Measurements from ENCODE around the gene NUP35.

NUP35 gene, protein sequence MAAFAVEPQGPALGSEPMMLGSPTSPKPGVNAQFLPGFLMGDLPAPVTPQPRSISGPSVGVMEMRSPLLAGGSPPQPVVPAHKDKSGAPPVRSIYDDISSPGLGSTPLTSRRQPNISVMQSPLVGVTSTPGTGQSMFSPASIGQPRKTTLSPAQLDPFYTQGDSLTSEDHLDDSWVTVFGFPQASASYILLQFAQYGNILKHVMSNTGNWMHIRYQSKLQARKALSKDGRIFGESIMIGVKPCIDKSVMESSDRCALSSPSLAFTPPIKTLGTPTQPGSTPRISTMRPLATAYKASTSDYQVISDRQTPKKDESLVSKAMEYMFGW

DNA sequence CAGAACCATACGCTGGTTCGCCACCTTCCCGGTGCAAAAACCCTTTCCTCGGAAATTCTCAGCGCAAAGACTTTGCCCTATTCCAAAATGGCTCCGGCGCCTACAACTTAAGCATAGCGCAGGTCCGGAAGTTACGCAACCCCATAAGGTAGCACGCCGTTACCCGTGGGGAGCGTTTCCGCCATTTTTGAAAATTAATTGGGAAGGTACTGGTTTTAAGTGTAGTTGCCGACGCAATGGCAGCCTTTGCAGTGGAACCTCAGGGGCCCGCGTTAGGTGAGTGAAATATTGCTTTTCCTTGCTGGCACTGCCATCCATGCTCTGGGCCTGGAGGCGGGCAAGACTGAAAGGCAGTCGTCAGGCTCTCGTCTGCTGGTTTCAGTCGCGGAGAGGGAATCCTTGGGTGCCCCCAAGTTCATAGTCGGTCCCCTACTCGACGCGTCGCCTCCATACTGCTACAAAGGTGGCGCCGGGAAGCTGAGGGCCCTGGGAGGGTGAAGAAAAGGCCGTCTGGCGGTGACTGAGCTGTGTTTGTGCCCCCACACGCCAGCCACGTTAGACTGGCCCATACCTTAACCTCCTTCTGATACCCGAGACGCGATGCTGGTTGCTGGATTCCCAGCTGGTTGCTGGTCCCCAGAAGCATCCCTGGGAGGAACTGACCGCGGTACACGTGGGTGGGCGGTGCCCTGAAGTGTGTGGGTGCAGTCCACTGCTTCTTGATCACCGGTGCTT is at the start of gene NUP35:
Gene NUP35 (plus strand): TSS at position 222 of the 735 bp plus-strand sequence. CDS start 15 bp downstream, at position 237.
- TF ChIP-seq, protein P1, sequence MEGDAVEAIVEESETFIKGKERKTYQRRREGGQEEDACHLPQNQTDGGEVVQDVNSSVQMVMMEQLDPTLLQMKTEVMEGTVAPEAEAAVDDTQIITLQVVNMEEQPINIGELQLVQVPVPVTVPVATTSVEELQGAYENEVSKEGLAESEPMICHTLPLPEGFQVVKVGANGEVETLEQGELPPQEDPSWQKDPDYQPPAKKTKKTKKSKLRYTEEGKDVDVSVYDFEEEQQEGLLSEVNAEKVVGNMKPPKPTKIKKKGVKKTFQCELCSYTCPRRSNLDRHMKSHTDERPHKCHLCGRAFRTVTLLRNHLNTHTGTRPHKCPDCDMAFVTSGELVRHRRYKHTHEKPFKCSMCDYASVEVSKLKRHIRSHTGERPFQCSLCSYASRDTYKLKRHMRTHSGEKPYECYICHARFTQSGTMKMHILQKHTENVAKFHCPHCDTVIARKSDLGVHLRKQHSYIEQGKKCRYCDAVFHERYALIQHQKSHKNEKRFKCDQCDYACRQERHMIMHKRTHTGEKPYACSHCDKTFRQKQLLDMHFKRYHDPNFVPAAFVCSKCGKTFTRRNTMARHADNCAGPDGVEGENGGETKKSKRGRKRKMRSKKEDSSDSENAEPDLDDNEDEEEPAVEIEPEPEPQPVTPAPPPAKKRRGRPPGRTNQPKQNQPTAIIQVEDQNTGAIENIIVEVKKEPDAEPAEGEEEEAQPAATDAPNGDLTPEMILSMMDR (conservative IDR thresholded peaks at IDR 0.05; ENCODE audit: low read depth), result no peak
- DNase-seq (ENCODE audit: low spot score), result peak; percentile 79
- ChIA-PET CTCF (interaction anchor here (0.6 kb wide), 1 partner anchor 17 kb away, joined by 3 read pairs; no protein-coding TSS in a partner anchor), POLR2A (ENCODE audit: low non-redundant PET) (no interaction called here)
- H3K27ac ChIP-seq, result peak within 1 kb of the TSS; percentile 97

DNA sequence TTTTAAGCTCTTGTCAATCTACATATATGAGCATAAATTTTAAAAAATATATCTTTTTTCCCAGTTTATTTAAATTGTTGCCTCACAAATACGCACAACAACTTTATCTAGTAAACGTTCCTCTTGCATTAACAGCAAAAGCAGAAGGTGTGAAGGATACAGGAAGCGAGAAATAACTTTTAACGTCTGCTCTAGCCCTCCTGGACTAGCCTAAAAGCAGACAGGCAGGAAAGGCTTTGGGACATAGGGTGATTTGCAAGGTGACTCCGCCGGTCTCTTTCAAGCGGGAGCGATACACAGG is 46.1 kb upstream of the NUP35 start:
- ChIA-PET CTCF (interaction anchor here (0.6 kb wide), 1 partner anchor 132 kb away, joined by 4 read pairs; no protein-coding TSS in a partner anchor), POLR2A (ENCODE audit: low non-redundant PET) (no interaction called here)
- H3K27ac ChIP-seq, result peak overlapping the region; percentile 59
- TF ChIP-seq, protein P1 (conservative IDR thresholded peaks at IDR 0.05; ENCODE audit: low read depth), result no peak
- DNase-seq (ENCODE audit: low spot score), result no peak

DNA sequence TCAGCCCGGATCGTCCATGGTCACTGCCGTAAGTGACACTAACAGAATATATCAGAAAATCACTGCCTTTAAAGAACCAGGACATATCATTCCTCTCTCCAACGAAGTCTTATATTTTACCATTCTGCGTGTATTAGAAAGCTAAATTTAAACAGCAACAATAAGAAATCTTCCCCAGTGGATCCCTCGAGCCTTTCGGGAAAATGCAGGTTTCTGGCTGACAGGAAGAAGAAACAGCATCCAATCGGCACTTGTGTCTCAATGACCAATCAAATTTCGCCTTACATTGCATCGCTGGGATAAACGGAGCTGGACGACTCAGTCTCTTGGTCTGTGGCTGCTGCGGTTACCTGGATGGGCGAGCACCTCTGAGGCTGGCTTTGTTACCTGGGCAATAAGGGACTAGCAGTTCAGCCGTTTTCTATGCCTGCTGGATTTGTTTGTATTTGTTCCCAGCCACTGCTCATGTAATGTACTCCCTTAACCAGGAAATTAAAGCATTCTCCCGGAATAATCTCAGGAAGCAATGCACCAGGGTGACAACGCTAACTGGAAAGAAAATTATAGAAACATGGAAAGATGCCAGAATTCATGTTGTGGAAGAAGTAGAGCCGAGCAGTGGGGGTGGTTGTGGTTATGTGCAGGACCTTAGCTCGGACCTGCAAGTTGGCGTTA is 45.6 kb upstream of the NUP35 start, which contains the start of gene DUSP19:
Gene DUSP19 (plus strand): TSS at position 284 of the 675 bp plus-strand sequence. CDS start 187 bp downstream, at position 471.
- TF ChIP-seq, protein P1 (conservative IDR thresholded peaks at IDR 0.05; ENCODE audit: low read depth), result no peak
- POLR2A ChIA-PET (ENCODE audit: low non-redundant PET), result interaction anchor here (1.3 kb wide), 1 partner anchor 41 kb away, joined by 3 read pairs; no protein-coding TSS in a partner anchor
- CTCF ChIA-PET, result interaction anchor here (0.6 to 0.7 kb wide), 3 partner anchors 127 to 166 kb away, joined by 3 to 4 read pairs (median 3); no protein-coding TSS in a partner anchor
- H3K27ac ChIP-seq, result peak within 1 kb of the TSS; percentile 59
- peak; percentile 99 for DNase-seq (ENCODE audit: low spot score)

DNA sequence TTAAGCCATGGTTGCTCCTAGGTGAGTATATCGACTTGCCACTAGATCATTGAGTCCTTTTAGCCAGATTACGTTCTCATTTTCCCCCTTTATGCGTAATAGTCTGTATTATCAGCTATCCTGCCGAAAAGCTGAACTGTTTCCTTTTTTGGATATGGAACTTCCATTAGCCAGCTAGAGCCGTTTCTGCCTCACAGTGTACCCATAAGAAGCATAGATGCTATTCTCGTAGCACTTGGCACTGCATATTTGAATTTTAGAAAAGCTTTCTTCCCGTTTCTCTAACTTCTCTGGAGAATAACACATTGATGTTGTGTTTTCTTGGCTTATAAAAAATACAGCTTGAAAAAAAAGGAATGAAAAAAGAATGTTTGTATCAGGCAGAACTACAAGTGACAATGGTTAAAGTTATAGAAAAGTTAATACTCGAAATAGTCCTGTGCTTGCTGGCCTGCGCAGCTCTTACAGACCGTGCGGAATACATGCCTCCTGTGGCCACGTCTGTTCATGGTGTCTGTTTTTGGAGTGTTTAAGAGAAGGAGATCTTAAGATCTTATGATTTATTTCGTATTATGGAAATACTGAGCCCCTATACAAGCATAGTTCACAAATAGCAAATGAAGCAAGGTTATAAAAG is 45.0 kb upstream of the NUP35 start:
- TF ChIP-seq, protein P1 (conservative IDR thresholded peaks at IDR 0.05; ENCODE audit: low read depth), result no peak
- CTCF ChIA-PET, result interaction anchor here (0.6 to 0.7 kb wide), 4 partner anchors 128 to 569 kb away, joined by 3 read pairs; no protein-coding TSS in a partner anchor
- POLR2A ChIA-PET (ENCODE audit: low non-redundant PET), result interaction anchor here (1.3 kb wide), 1 partner anchor 42 kb away, joined by 3 read pairs; no protein-coding TSS in a partner anchor
- no peak overlapping the region for H3K27ac ChIP-seq
- no peak for DNase-seq (ENCODE audit: low spot score)

DNA sequence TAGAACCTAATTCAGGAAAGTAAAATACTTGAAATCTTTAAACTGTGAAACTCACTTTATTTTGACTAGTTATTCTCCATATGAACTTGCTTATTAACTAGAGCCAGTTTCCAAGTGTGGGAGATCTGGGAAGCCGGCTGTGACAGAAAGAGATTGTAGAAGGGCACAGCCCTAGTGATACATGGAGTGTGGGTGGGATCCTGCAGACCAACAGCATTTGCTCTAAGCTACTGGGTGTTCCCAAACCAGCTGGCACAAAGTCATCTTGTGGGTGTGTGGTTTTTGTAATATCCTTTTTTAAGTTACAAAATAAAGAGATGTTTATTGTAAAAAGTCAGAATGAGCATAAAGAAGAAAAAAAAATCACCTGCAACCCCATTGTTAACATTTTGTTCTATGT is 42.3 kb upstream of the NUP35 start:
- no peak overlapping the region for H3K27ac ChIP-seq
- ChIA-PET POLR2A (ENCODE audit: low non-redundant PET) (no interaction called here), CTCF (no interaction called here)
- no peak for DNase-seq (ENCODE audit: low spot score)
- TF ChIP-seq, protein P1 (conservative IDR thresholded peaks at IDR 0.05; ENCODE audit: low read depth), result no peak

DNA sequence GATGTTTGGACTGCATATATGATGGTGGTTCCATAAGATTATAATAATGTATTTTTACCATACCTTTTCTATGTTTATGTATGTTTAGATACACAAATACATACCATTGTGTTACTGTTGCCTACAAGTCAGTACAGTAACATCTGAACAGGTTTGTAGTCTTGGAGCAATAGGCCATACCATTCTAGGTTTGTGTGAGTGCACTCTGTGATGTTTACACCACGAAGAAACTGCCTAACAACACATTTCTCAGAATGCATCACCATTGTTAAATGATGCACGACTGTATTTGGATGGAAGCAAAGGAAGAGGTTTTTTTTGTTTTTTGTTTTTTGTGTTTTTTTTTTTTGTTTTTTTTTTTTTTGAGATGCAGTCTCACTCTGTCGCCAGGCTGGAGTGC is 36.2 kb upstream of the NUP35 start:
- CTCF ChIA-PET, result no interaction called here
- TF ChIP-seq, protein P1 (conservative IDR thresholded peaks at IDR 0.05; ENCODE audit: low read depth), result no peak
- POLR2A ChIA-PET (ENCODE audit: low non-redundant PET), result no interaction called here
- H3K27ac ChIP-seq, result no peak overlapping the region
- DNase-seq (ENCODE audit: low spot score), result no peak
